ENCODE measurements around the gene SMIM29. TPM values are rescaled to one million over a fixed set of nuclear protein-coding genes. Genes with fewer than 3 reads are reported as not detected.

The SMIM29 gene
- total and polyA plus RNA-seq, 2 donors (not counting 3 experiments of a cell fraction or from before 2014, with no cell fraction given) = 37.6 to 75.2 TPM

DNA sequence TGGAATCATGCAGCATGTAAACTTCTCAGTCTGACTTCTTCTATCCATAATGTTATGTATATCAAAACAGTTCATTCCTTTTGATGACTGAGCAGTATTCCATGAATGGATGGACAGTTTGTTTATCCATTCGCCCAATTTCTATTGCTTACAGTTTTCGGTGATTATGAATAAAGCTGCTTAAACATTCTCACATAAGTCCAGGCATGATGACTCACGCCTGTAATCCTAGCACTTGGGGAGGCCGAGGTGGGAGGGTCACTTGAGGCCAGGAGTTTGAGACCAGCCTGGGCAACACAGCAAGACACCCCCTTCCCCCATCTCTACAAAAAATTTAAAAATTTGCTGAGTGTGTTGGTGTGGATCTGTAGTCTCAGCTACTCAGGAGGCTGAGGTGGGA is 35.0 kb downstream of the SMIM29 start:
- Histone ChIP-seq H3K36me3 (ENCODE audit: control insufficient read depth in 2 of 2, extremely low read depth in 1 of 2, insufficient read depth in 2 of 2, low read length in 2 of 2) (no peaks in the 10 kb centered on the region), H3K79me2 (ENCODE audit: control insufficient read depth, insufficient read depth, low read length) (no peaks in the 10 kb centered on the region), H3K4me1 (ENCODE audit: control insufficient read depth, extremely low read depth, insufficient read depth, low read length) (no peaks in the 10 kb centered on the region), H3K9ac (replicated peaks; ENCODE audit: extremely low read depth, insufficient read depth, low read length) (no peak overlapping the region), H3K9me3 (replicated peaks; ENCODE audit: control insufficient read depth, insufficient read depth, low read length) (no peaks in the 10 kb centered on the region), H3K4me2 (ENCODE audit: insufficient read depth, low read length) (no peak overlapping the region), H3K27me3 (ENCODE audit: control insufficient read depth in 2 of 2, insufficient read depth in 2 of 2, low read length in 2 of 2) (no peaks in the 10 kb centered on the region), H3K27ac (ENCODE audit: insufficient read depth, low read depth, low read length) (no peak overlapping the region), H3K4me3 (replicated peaks in 1 of 3; ENCODE audit: insufficient read depth in 1 of 3, low read depth in 1 of 3, low read length in 3 of 3) (no peak overlapping the region), H3K9me1 (replicated peaks; ENCODE audit: control insufficient read depth, extremely low read depth, insufficient read depth, low read length) (no peaks in the 10 kb centered on the region), H4K20me1 (replicated peaks; ENCODE audit: control insufficient read depth, extremely low read depth, insufficient read depth, low read length) (no peaks in the 10 kb centered on the region), H2AFZ (ENCODE audit: low read depth, low read length) (no peak overlapping the region)
- DNase-seq (ENCODE audit: low read depth, low spot score) = no peak
- no TSS peak for BruUV-seq (replicated peaks)
- ChIA-PET POLR2A (interaction anchor here (0.7 kb wide), 1 partner anchor 34 kb away, joined by 5 read pairs; no protein-coding TSS in a partner anchor), CTCF (interaction anchor here (1.3 kb wide), 1 partner anchor 18 kb away, joined by 4 read pairs; no protein-coding TSS in a partner anchor)
- FAIRE-seq = no peak
- dilution Hi-C loops (cut with MboI; ENCODE audit: extremely low pct_ligation_motif_present, low sequenced_read_pairs) (no loop called here), intact Hi-C loops (cut with micrococcal nuclease) (no loop called here)
- no peak for TF ChIP-seq MYC (IDR thresholded peaks at IDR 0.05; ENCODE audit: low read depth, low read length)
- TF ChIP-seq JUN (IDR thresholded peaks at IDR 0.05; ENCODE audit: borderline replicate concordance, insufficient read depth, insufficient read length, low read depth) = no peak
- no peak for TF ChIP-seq CTCF (IDR thresholded peaks at IDR 0.05; ENCODE audit: extremely low read depth in 1 of 2, insufficient read depth in 1 of 2, low read depth in 1 of 2, low read length in 2 of 2)
- TF ChIP-seq EZH2 (IDR thresholded peaks at IDR 0.05; ENCODE audit: borderline replicate concordance, low read depth, low read length, severe bottlenecking) = no peak
- TF ChIP-seq POLR2A (IDR thresholded peaks at IDR 0.05; ENCODE audit: low read depth, low read length) = no peak
- no peak for TF ChIP-seq FOS (IDR thresholded peaks at IDR 0.05; ENCODE audit: borderline replicate concordance, insufficient read depth, low read length)
- TF ChIP-seq POLR2AphosphoS5 (IDR thresholded peaks at IDR 0.05; ENCODE audit: insufficient read depth, low read depth, low read length) = no peak
- TF ChIP-seq MAX (IDR thresholded peaks at IDR 0.05; ENCODE audit: insufficient read depth, insufficient read length) = no peak
- no peak for TF ChIP-seq GATA2 (IDR thresholded peaks at IDR 0.05; ENCODE audit: insufficient read depth, insufficient read length, low read depth, low read length)
